Measurements from ENCODE around the gene NEMP2.

The NEMP2 gene

GRCh38 chr2:190506666-190507065 lies 27.9 kb downstream of the NEMP2 start:
- H3K4me3 ChIP-seq (replicated peaks; ENCODE audit: low read depth, low read length): no peak overlapping the region
- DNase-seq (ENCODE audit: low read depth): no peak
- TF ChIP-seq CTCF (IDR thresholded peaks at IDR 0.05; ENCODE audit: low read length, missing control alignments): no peak

- no peak for TF ChIP-seq CTCF (IDR thresholded peaks at IDR 0.05; ENCODE audit: low read length, missing control alignments)
- no peak overlapping the region for H3K4me3 ChIP-seq (replicated peaks; ENCODE audit: low read depth, low read length)
- no peak for DNase-seq (ENCODE audit: low read depth)
These were observed 28.8 kb downstream of the NEMP2 start for GRCh38 chr2:190505696-190506095.

- no peak for TF ChIP-seq CTCF (IDR thresholded peaks at IDR 0.05; ENCODE audit: low read length, missing control alignments)
- H3K4me3 ChIP-seq (replicated peaks; ENCODE audit: low read depth, low read length): no peak overlapping the region
- no peak for DNase-seq (ENCODE audit: low read depth)
These were observed 29.6 kb downstream of the NEMP2 start for GRCh38 chr2:190504912-190505311.

GRCh38 chr2:190503088-190503487 lies 31.4 kb downstream of the NEMP2 start:
- no peak for TF ChIP-seq CTCF (IDR thresholded peaks at IDR 0.05; ENCODE audit: low read length, missing control alignments)
- no peak overlapping the region for H3K4me3 ChIP-seq (replicated peaks; ENCODE audit: low read depth, low read length)
- DNase-seq (ENCODE audit: low read depth): no peak

- H3K4me3 ChIP-seq (replicated peaks; ENCODE audit: low read depth, low read length): no peak overlapping the region
- no peak for TF ChIP-seq CTCF (IDR thresholded peaks at IDR 0.05; ENCODE audit: low read length, missing control alignments)
- DNase-seq (ENCODE audit: low read depth): no peak
These were observed 32.7 kb downstream of the NEMP2 start for GRCh38 chr2:190501702-190502407.

GRCh38 chr2:190501231-190501630 lies 33.3 kb downstream of the NEMP2 start:
- DNase-seq (ENCODE audit: low read depth): no peak
- no peak for TF ChIP-seq CTCF (IDR thresholded peaks at IDR 0.05; ENCODE audit: low read length, missing control alignments)
- H3K4me3 ChIP-seq (replicated peaks; ENCODE audit: low read depth, low read length): no peak overlapping the region

- TF ChIP-seq CTCF (IDR thresholded peaks at IDR 0.05; ENCODE audit: low read length, missing control alignments): no peak
- H3K4me3 ChIP-seq (replicated peaks; ENCODE audit: low read depth, low read length): no peak overlapping the region
- no peak for DNase-seq (ENCODE audit: low read depth)
These were observed 34.4 kb downstream of the NEMP2 start for GRCh38 chr2:190500054-190500502.

Measured in fibroblast of pulmonary artery (primary cell).